Heart left ventricle (tissue), 13 donors: ENCODE measurements around the gene DCTD.

ENCODE experiments used
- CTCF ChIP-seq, 12 donors: fragments of 200-600 bp; sonication (generic) in 4 of 12; IDR thresholded peaks; one replicate each; pipeline versions ENCODE4 v1.5.0 to v1.8.0; 2018 to 2022; ENCODE audit warnings: antibody characterized with exemption in 12 of 12, mild to moderate bottlenecking in 5 of 12
- POLR2A ChIP-seq, 2 donors: fragments of 450-650 bp; IDR thresholded peaks; one replicate each; pipeline ENCODE4 v1.6.1; 2017; ENCODE audit warnings: antibody characterized with exemption in 2 of 2, mild to moderate bottlenecking in 2 of 2, moderate library complexity in 2 of 2
- donor health status: ischemic (EF 13 %, LVEDD 7.1; RV severe dilation, severe dysfunction).
- donor health status: DM: no; HTN: yes; CAD: no.
- donor health status: DM: no; HTN: no; CAD: no.
- donor health status: ischemic (EF 25% LVEDD 6.9; RV normal size, moderate dysfunction).
- donor health status: ischemic (EF 25% LVEDD 5.7; RV mildly dilated, moderate dysfunction).
- donor health status: ischemic (EF 35%, LVEDD 5.7; RV mildly dilated, moderate dysfunction).
- donor health status: nonischemic (EF 11% LVEDD 7.7; RV severe dilation, severe dysfunction).
- donor health status: DM: yes; HTN: yes; CAD: no.
- donor health status: PGD.
- donor health status: ischemic (EF 29% LVEDD 5.4; RV normal size, mild dysfunction).
- donor health status: nonischemic (EF 23%, LVEDD 6.1; RV moderate dilation, normal function).

DNA sequence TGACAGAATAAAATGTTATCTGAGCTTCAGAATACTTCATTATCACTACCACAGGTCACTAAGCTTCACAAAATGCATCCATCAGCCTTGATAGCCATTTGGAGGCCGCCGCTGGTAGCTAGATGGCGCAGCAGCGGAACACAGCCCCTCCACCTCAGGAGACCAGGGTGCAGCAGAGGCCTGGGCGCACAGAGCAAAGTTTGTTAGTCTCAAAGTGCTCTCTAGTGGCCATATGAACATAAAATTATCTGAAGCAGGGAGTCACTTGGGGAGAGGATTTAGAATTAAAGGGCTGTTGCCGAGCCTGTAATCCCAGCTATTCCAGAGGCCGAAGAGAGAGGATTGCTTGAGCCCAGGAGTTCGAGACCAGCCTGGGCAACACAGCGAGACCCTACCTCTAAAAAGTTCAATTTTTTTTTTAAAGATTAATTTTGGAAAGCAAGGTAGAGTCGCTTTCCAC lies 8.1 kb upstream of the DCTD start:
- TF ChIP-seq CTCF (IDR thresholded peaks at IDR 0.05) (peak; percentile 33 to 66 (median 48)), POLR2A (IDR thresholded peaks at IDR 0.05) (no peak)
